Endothelial cell of umbilical vein (primary cell): Measurements from ENCODE around the gene RALGPS1. TPM values are rescaled to one million over a fixed set of nuclear protein-coding genes. Genes with fewer than 3 reads are reported as not detected.

Experiments
- BruUV-seq: library from RNA; stranded (reverse); fragments of 400-500 nt; replicated peaks from 2 replicates; lab custom pipeline; 2021; lab: Mats Ljungman, UMichigan
- CTCF ChIA-PET: fragments of 300-600, 350-600 bp; sonication (Branson Sonifier 250); formaldehyde crosslinking; loops from one replicate; lab custom pipeline; 2021; ENCODE audit warnings: antibody characterized with exemption, inconsistent platforms; lab: Charles Lee
- POLR2A ChIA-PET: fragments of 300-600, 350-600 bp; sonication (Branson Sonifier 250); formaldehyde crosslinking; loops from one replicate; lab custom pipeline; 2021; ENCODE audit warnings: antibody characterized with exemption, inconsistent platforms; lab: Charles Lee
- DNase-seq: peaks from one replicate; pipeline ENCODE4 v3.0.0-alpha.2; 2011; ENCODE audit warnings: low read depth, low spot score
- FAIRE-seq: peaks from 2 replicates; lab custom pipeline; 2011; peaks lifted over from hg19 to GRCh38; lab: Jason Lieb, UNC
- H2AFZ ChIP-seq: 2 replicates; pipeline ENCODE4 v1.6.0; 2012; ENCODE audit warnings: low read depth, low read length, control low read depth, inconsistent platforms
- H3K27ac ChIP-seq: 2 replicates; pipeline ENCODE4 v1.5.1; 2011; ENCODE audit warnings: low read depth, mild to moderate bottlenecking, control low read depth, low read length, moderate library complexity; ENCODE audit not compliant: insufficient read depth
- H3K27me3 ChIP-seq, 2 experiments: 2 replicates each; pipeline versions ENCODE4 v1.6.0 to v1.6.1; 2011; ENCODE audit warnings: low read length in 2 of 2, mixed read lengths in 1 of 2; ENCODE audit not compliant: control insufficient read depth in 2 of 2, insufficient read depth in 2 of 2
- H3K36me3 ChIP-seq, 2 experiments: 2 replicates in 1 of 2; 3 replicates in 1 of 2; pipeline ENCODE4 v1.5.1; 2011; ENCODE audit warnings: low read length in 2 of 2, mild to moderate bottlenecking in 1 of 2, moderate library complexity in 1 of 2; ENCODE audit not compliant: control insufficient read depth in 2 of 2, insufficient read depth in 2 of 2; ENCODE audit errors: extremely low read depth in 1 of 2
- H3K4me1 ChIP-seq: 3 replicates; pipeline ENCODE4 v1.5.1; 2011; ENCODE audit warnings: mild to moderate bottlenecking, low read length; ENCODE audit not compliant: control insufficient read depth, insufficient read depth; ENCODE audit errors: extremely low read depth
- H3K4me2 ChIP-seq: 2 replicates; pipeline ENCODE4 v1.6.1; 2011; ENCODE audit warnings: low read length, control low read depth, mixed read lengths; ENCODE audit not compliant: insufficient read depth
- H3K4me3 ChIP-seq, 3 experiments: fragments of 200-600 bp in 1 of 3; sonication (generic), shearing (Covaris generic) in 1 of 3; replicated peaks in 1 of 3; 2 replicates each; pipeline ENCODE4 v1.5.1; 2011 to 2016; ENCODE audit warnings: control low read depth in 3 of 3, low read length in 3 of 3, mild to moderate bottlenecking in 2 of 3, inconsistent platforms in 1 of 3, low read depth in 1 of 3, moderate library complexity in 1 of 3; ENCODE audit not compliant: insufficient read depth in 1 of 3
- H3K79me2 ChIP-seq: 2 replicates; pipeline ENCODE4 v1.6.0; 2012; ENCODE audit warnings: low read length, inconsistent platforms; ENCODE audit not compliant: control insufficient read depth, insufficient read depth
- H3K9ac ChIP-seq: replicated peaks from 2 replicates; pipeline ENCODE3; 2011; ENCODE audit warnings: low read length, control low read depth; ENCODE audit not compliant: insufficient read depth; ENCODE audit errors: extremely low read depth
- H3K9me1 ChIP-seq: replicated peaks from 3 replicates; pipeline ENCODE4 v1.6.0; 2011; ENCODE audit warnings: mild to moderate bottlenecking, low read length; ENCODE audit not compliant: control insufficient read depth, insufficient read depth; ENCODE audit errors: extremely low read depth
- H3K9me3 ChIP-seq: replicated peaks from 2 replicates; pipeline ENCODE4 v1.5.1; 2012; ENCODE audit warnings: low read length, inconsistent platforms; ENCODE audit not compliant: control insufficient read depth, insufficient read depth
- H4K20me1 ChIP-seq: replicated peaks from 2 replicates; pipeline ENCODE3; 2011; ENCODE audit warnings: mild to moderate bottlenecking, low read length; ENCODE audit not compliant: control insufficient read depth, insufficient read depth; ENCODE audit errors: extremely low read depth
- CTCF ChIP-seq, 2 donors: IDR thresholded peaks; 1 replicate in 1 of 2; 2 replicates in 1 of 2; pipeline ENCODE4 v1.5.1; 2011; ENCODE audit warnings: low read length in 2 of 2, mild to moderate bottlenecking in 2 of 2, moderate library complexity in 2 of 2, control low read depth in 1 of 2, inconsistent platforms in 1 of 2, low read depth in 1 of 2; ENCODE audit not compliant: insufficient read depth in 1 of 2; ENCODE audit errors: extremely low read depth in 1 of 2
- EZH2 ChIP-seq: IDR thresholded peaks from 2 replicates; pipeline ENCODE4 v1.6.1; 2012; ENCODE audit warnings: borderline replicate concordance, low read depth, mild to moderate bottlenecking, moderate library complexity, low read length, inconsistent platforms; ENCODE audit not compliant: severe bottlenecking
- FOS ChIP-seq: IDR thresholded peaks from 2 replicates; pipeline ENCODE4 v1.6.1; 2011; ENCODE audit warnings: mild to moderate bottlenecking, low read length, moderate library complexity, borderline replicate concordance; ENCODE audit not compliant: insufficient read depth
- GATA2 ChIP-seq: IDR thresholded peaks from 2 replicates; pipeline ENCODE4 v1.7.0; 2011; ENCODE audit warnings: low read depth, mild to moderate bottlenecking, moderate library complexity, mixed read lengths, low read length; ENCODE audit not compliant: insufficient read length, insufficient read depth
- JUN ChIP-seq: IDR thresholded peaks from 2 replicates; pipeline ENCODE4 v1.6.1; 2011; ENCODE audit warnings: borderline replicate concordance, low read depth; ENCODE audit not compliant: insufficient read length, insufficient read depth
- MYC ChIP-seq: IDR thresholded peaks from one replicate; pipeline ENCODE4 v1.6.1; 2011; ENCODE audit warnings: mild to moderate bottlenecking, low read depth, low read length
- POLR2A ChIP-seq: IDR thresholded peaks from 2 replicates; pipeline ENCODE4 v1.6.1; 2012; ENCODE audit warnings: low read depth, mild to moderate bottlenecking, control low read depth, low read length
- POLR2AphosphoS5 ChIP-seq: IDR thresholded peaks from 2 replicates; pipeline ENCODE4 v1.6.1; 2012; ENCODE audit warnings: low read depth, mild to moderate bottlenecking, control low read depth, low read length, moderate library complexity; ENCODE audit not compliant: insufficient read depth
- dilution Hi-C: fragments of 300-500 bp; cut with MboI; formaldehyde crosslinking; loops from one replicate; pipeline ENCODE4 v1.15.0; 2019; ENCODE audit warnings: low sequenced_read_pairs; ENCODE audit not compliant: extremely low pct_ligation_motif_present
- intact Hi-C: fragments of 100-400 bp; cut with micrococcal nuclease; formaldehyde crosslinking; loops from one replicate; pipeline ENCODE4 v1.10.0; 2022
- polyA plus RNA-seq, 4 experiments: library from polyadenylated mRNA; depleted of rRNA in 3 of 4; stranded (reverse) in 3 of 4; unstranded in 1 of 4; fragments of >200 nt; gene quantifications; 2 replicates each; pipeline versions ENCODE4 v1.2.1 to v1.2.3, GENCODE V29; 2011 to 2012; ENCODE audit warnings: missing spikeins in 1 of 4
- total RNA-seq: library from RNA; stranded (reverse); gene quantifications from 2 replicates; pipeline ENCODE4 v1.2.3, GENCODE V29; 2021
- TF ChIP-seq, protein P1 (sequence below): IDR thresholded peaks from 2 replicates; pipeline ENCODE4 v1.6.1; 2011; ENCODE audit not compliant: insufficient read depth, insufficient read length

RALGPS1 gene
- total and polyA plus RNA-seq, 2 donors (not counting 3 experiments of a cell fraction or from before 2014, with no cell fraction given): 3.8 to 5.5 TPM

GRCh38 chr9:127078988-127079387, 164.4 kb downstream of the RALGPS1 start:
- Histone ChIP-seq H3K36me3 (no peaks in the 10 kb centered on the region), H3K27ac (no peak overlapping the region), H2AFZ (no peak overlapping the region), H3K79me2 (no peaks in the 10 kb centered on the region), H3K9ac (no peak overlapping the region), H4K20me1 (no peaks in the 10 kb centered on the region), H3K4me2 (no peak overlapping the region), H3K27me3 (no peaks in the 10 kb centered on the region), H3K4me3 (no peak overlapping the region), H3K9me3 (no peaks in the 10 kb centered on the region), H3K4me1 (peaks cover 23% of the 10 kb centered on the region), H3K9me1 (no peaks in the 10 kb centered on the region)
- no peak for TF ChIP-seq FOS
- TF ChIP-seq, protein P1, sequence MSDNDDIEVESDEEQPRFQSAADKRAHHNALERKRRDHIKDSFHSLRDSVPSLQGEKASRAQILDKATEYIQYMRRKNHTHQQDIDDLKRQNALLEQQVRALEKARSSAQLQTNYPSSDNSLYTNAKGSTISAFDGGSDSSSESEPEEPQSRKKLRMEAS: no peak
- no peak for TF ChIP-seq EZH2
- TF ChIP-seq GATA2: no peak
- no peak for TF ChIP-seq POLR2A
- TF ChIP-seq POLR2AphosphoS5: no peak
- TF ChIP-seq JUN: no peak
- TF ChIP-seq MYC: no peak
- TF ChIP-seq CTCF (IDR thresholded peaks at IDR 0.05; ENCODE audit: extremely low read depth in 1 of 2, insufficient read depth in 1 of 2, low read depth in 1 of 2, low read length in 2 of 2): no peak
- BruUV-seq: no TSS peak
- dilution Hi-C loops (no loop called here), intact Hi-C loops (no loop called here)
- DNase-seq (no peak), FAIRE-seq (no peak)
- ChIA-PET CTCF (no interaction called here), POLR2A (no interaction called here)
